Measurements from ENCODE around the gene ZNF770.

GRCh38 chr15:34942363-34942762 lies 45.7 kb downstream of the ZNF770 start:
- TF ChIP-seq FOXM1 (IDR thresholded peaks at IDR 0.05; ENCODE audit: borderline replicate concordance) (no peak), NFRKB (IDR thresholded peaks at IDR 0.05) (no peak), PKNOX1 (IDR thresholded peaks at IDR 0.05) (no peak), FOXA1 (IDR thresholded peaks at IDR 0.05) (no peak), SUZ12 (IDR thresholded peaks at IDR 0.05) (no peak)
